Heart right ventricle (tissue), 16 donors: ENCODE measurements around the gene GBP7. TPM values are rescaled to one million over a fixed set of nuclear protein-coding genes. Genes with fewer than 3 reads are reported as not detected.
A peak's percentile ranks its signal among the peaks of the same experiment; 100 is the strongest.
"Not testable (repeated sequence)": the region's sequence is repeated elsewhere in the genome, so short reads cannot be mapped to it uniquely, and the experiment has no call there.

Experiments
- ATAC-seq, 8 donors: fragments of 200-7000 bp; cut with Tn5 transposase; one replicate each; pipeline ENCODE4 v1.9.1; 2020; ENCODE audit warnings: mild to moderate bottlenecking in 8 of 8, moderate library complexity in 8 of 8, moderate number of reproducible peaks in 1 of 8
- DNase-seq, 2 donors: peaks; one replicate each; pipeline ENCODE4 v3.0.0-alpha.2; 2020
- H3K27ac ChIP-seq, 10 donors: fragments of 200-600 bp; sonication (generic) in 2 of 10; one replicate each; pipeline versions ENCODE4 v1.5.0 to v1.8.0; 2020 to 2022; ENCODE audit warnings: mild to moderate bottlenecking in 3 of 10
- H3K27me3 ChIP-seq, 7 donors: fragments of 200-600 bp; one replicate each; pipeline ENCODE4 v1.8.0; 2021 to 2022; ENCODE audit warnings: mild to moderate bottlenecking in 2 of 7
- H3K36me3 ChIP-seq, 9 donors: fragments of 200-600 bp; sonication (generic) in 1 of 9; one replicate each; pipeline versions ENCODE4 v1.5.0 to v1.8.0; 2020 to 2022; ENCODE audit warnings: mild to moderate bottlenecking in 2 of 9
- H3K4me1 ChIP-seq, 9 donors: fragments of 200-600 bp; sonication (generic) in 1 of 9; one replicate each; pipeline versions ENCODE4 v1.5.0 to v1.8.0; 2020 to 2022; ENCODE audit warnings: mild to moderate bottlenecking in 4 of 9
- H3K4me3 ChIP-seq, 10 donors: fragments of 200-600 bp; sonication (generic) in 2 of 10; one replicate each; pipeline versions ENCODE4 v1.5.0 to v1.8.0; 2020 to 2022; ENCODE audit warnings: mild to moderate bottlenecking in 7 of 10, moderate library complexity in 2 of 10
- H3K9me3 ChIP-seq, 11 donors: fragments of 200-600 bp in 10 of 11; sonication (generic) in 2 of 11; one replicate each; pipeline versions ENCODE4 v1.5.0 to v1.8.0; 2013 to 2022; ENCODE audit warnings: mild to moderate bottlenecking in 2 of 11, control low read depth in 1 of 11, moderate library complexity in 1 of 11
- WGBS, 2 donors: extraction: QIAGEN DNeasy Blood & Tissue Kit; methylation state at CpG; one replicate each; pipeline ENCODE4 v1.1.7; 2013; ENCODE audit warnings: inconsistent platforms in 1 of 2; 5-methylcytosine and 5-hydroxymethylcytosine counted together
- intact Hi-C, 10 donors: fragments of 100-400 bp; cut with DNase I; formaldehyde crosslinking; loops; one replicate each; pipeline versions ENCODE4 v1.11.1 to v1.14.2; 2022
- polyA plus RNA-seq, 2 donors: library from polyadenylated mRNA; stranded (reverse); fragments of 200-250 nt; gene quantifications; one replicate each; pipeline ENCODE4 v1.2.3, GENCODE V29; 2013
- total RNA-seq, 10 donors: library from RNA; stranded (reverse); fragmentation: NEBNext Ultra II Directional in 3 of 10; extraction: Animal tissue kit (Norgen Biotek cat#: 25700) in 3 of 10; gene quantifications; one replicate each; pipeline versions ENCODE4 v1.2.1 to v1.2.4, GENCODE V29; 2021 to 2023
- TF ChIP-seq, protein P1 (sequence below), 9 donors: fragments of 200-600 bp; sonication (generic) in 2 of 9; IDR thresholded peaks; one replicate each; pipeline versions ENCODE4 v1.5.0 to v1.8.0; 2021 to 2022; ENCODE audit warnings: antibody characterized with exemption in 9 of 9, mild to moderate bottlenecking in 5 of 9, moderate library complexity in 1 of 9
- donor health status: Arrhythmogenic right ventricular cardiomyopathy.
- donor health status: ischemic (EF 13 %, LVEDD 7.1; RV severe dilation, severe dysfunction).
- donor health status: healthy with polysubstance abuse.
- donor health status: DM: no; HTN: yes; CAD: no.
- donor health status: DM: no; HTN: no; CAD: no.
- donor health status: ischemic (EF 25% LVEDD 6.9; RV normal size, moderate dysfunction).
- donor health status: ischemic (EF 25% LVEDD 5.7; RV mildly dilated, moderate dysfunction).
- donor health status: healthy.
- donor health status: DM: yes; HTN: yes; CAD: no.
- donor health status: Ischemic cardiomyopathy.
- donor health status: ischemic (EF 35%, LVEDD 5.7; RV mildly dilated, moderate dysfunction).
- donor health status: nonischemic (EF 11% LVEDD 7.7; RV severe dilation, severe dysfunction).
- donor health status: DM: yes; HTN: yes; CAD: no.
- donor health status: PGD.
- donor health status: ischemic (EF 29% LVEDD 5.4; RV normal size, mild dysfunction).
- donor health status: nonischemic (EF 23%, LVEDD 6.1; RV moderate dilation, normal function).

Gene GBP7
- total and polyA plus RNA-seq, 12 donors = 0.17 to 0.42 TPM; not detected in 10

- no peak overlapping the region for H3K4me3 ChIP-seq
- no peak overlapping the region for H3K27ac ChIP-seq
- H3K4me1 ChIP-seq = peaks cover 0 to 20% (median 12%) of the 10 kb centered on the region in 9 donors
- intact Hi-C loops = no loop called here
- no peak for ATAC-seq
- DNase-seq = no peak
- no peaks in the 10 kb centered on the region for H3K36me3 ChIP-seq
- TF ChIP-seq, protein P1, sequence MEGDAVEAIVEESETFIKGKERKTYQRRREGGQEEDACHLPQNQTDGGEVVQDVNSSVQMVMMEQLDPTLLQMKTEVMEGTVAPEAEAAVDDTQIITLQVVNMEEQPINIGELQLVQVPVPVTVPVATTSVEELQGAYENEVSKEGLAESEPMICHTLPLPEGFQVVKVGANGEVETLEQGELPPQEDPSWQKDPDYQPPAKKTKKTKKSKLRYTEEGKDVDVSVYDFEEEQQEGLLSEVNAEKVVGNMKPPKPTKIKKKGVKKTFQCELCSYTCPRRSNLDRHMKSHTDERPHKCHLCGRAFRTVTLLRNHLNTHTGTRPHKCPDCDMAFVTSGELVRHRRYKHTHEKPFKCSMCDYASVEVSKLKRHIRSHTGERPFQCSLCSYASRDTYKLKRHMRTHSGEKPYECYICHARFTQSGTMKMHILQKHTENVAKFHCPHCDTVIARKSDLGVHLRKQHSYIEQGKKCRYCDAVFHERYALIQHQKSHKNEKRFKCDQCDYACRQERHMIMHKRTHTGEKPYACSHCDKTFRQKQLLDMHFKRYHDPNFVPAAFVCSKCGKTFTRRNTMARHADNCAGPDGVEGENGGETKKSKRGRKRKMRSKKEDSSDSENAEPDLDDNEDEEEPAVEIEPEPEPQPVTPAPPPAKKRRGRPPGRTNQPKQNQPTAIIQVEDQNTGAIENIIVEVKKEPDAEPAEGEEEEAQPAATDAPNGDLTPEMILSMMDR (IDR thresholded peaks at IDR 0.05) = no peak
- peaks cover 0 to 13% (median 0%) of the 10 kb centered on the region in 11 donors for H3K9me3 ChIP-seq
- H3K27me3 ChIP-seq = no peaks in the 10 kb centered on the region
- 97 to 100% methylated on average over 1 of the region's 1 CpG for WGBS, 2 donors
Measured at GRCh38 chr1:89133747-89134146, 42.1 kb downstream of the GBP7 start.

GRCh38 chr1:89130716-89131115 is 45.1 kb downstream of the GBP7 start:
- no peaks in the 10 kb centered on the region for H3K9me3 ChIP-seq
- H3K4me3 ChIP-seq = no peak overlapping the region
- ATAC-seq (no peak), DNase-seq (no peak)
- intact Hi-C loops = loop anchor here in 1 of 10 donors (2.0 kb wide), 1 partner anchor 68 kb away; the partner anchor contains the start of gene GBP4
- H3K36me3 ChIP-seq = no peaks in the 10 kb centered on the region
- peaks cover 0 to 39% (median 20%) of the 10 kb centered on the region in 9 donors for H3K4me1 ChIP-seq
- TF ChIP-seq, protein P1 (IDR thresholded peaks at IDR 0.05) = no peak
- 49 to 62% methylated on average over 1 of the region's 1 CpG for WGBS, 2 donors
- no peaks in the 10 kb centered on the region for H3K27me3 ChIP-seq
- peak overlapping the region in 4 of 10 donors; percentile 84 to 92 (median 89) for H3K27ac ChIP-seq

DNA sequence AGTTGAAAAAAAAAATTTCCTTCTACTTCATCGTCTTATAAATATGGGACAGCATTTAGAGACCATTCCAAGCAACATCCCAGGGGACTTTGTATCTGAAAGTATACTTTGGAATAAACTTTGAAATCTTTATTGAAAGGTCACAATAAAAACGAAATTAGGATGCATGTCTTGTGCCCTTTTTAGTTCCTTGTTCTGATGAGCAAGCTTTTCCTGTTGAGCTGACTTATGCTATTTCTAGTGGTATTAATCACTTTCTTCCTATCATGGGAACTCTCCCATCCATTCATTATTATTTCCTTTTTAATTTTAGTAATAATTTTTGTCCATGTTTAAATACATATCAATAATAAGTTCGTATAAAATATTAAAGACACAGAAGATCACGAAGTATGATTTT is 45.9 kb downstream of the GBP7 start:
- no peaks in the 10 kb centered on the region for H3K36me3 ChIP-seq
- no peak for DNase-seq
- H3K27ac ChIP-seq = peak overlapping the region in 9 of 10 donors; percentile 63 to 92 (median 80)
- H3K4me3 ChIP-seq = peak overlapping the region in 1 of 10 donors; percentile 46
- peaks cover 0 to 40% (median 21%) of the 10 kb centered on the region in 9 donors for H3K4me1 ChIP-seq
- H3K9me3 ChIP-seq = no peaks in the 10 kb centered on the region
- peak in 1 of 8 donors; percentile 26 for ATAC-seq
- WGBS, 2 donors = 57 to 65% methylated on average over 4 of the region's 4 CpGs
- TF ChIP-seq, protein P1 (IDR thresholded peaks at IDR 0.05) = no peak
- intact Hi-C loops = loop anchor here in 1 of 10 donors (2.0 kb wide), 1 partner anchor 69 kb away; the partner anchor contains the start of gene GBP4
- no peaks in the 10 kb centered on the region for H3K27me3 ChIP-seq

DNA sequence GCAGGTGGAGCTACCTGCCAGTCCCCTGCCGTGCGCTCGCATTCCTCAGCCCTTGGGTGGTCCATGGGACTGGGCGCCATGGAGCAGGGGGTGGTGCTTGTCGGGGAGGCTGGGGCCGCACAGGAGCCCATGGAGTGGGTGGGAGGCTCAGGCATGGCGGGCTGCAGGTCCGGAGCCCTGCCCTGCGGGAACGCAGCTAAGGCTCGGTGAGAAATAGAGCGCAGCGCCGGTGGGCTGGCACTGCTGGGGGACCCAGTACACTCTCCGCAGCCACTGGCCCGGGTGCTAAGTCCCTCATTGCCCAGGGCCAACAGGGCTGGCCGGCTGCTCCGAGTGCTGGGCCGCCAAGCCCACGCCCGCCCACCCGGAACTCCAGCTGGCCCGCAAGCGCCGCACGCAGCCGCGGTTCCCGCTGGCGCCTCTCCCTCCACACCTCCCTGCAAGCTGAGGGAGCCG is 47.8 kb downstream of the GBP7 start:
- intact Hi-C loops, ATAC-seq, H3K9me3 ChIP-seq, DNase-seq, H3K4me3 ChIP-seq, H3K36me3 ChIP-seq, H3K27me3 ChIP-seq: not testable (repeated sequence)
- WGBS, 2 donors = 97 to 99% methylated on average over 31 of the region's 31 CpGs
- Histone ChIP-seq H3K4me1 (peaks cover 0 to 59% (median 35%) of the 10 kb centered on the region in 9 donors), H3K27ac (peak overlapping the region in 8 of 10 donors; percentile 39 to 92 (median 82))

- intact Hi-C loops, H3K9me3 ChIP-seq, H3K36me3 ChIP-seq, H3K27me3 ChIP-seq, DNase-seq, ATAC-seq: not testable (repeated sequence)
- H3K4me1 ChIP-seq = peaks cover 0 to 68% (median 35%) of the 10 kb centered on the region in 9 donors
- peak overlapping the region; percentile 37 to 92 (median 70) for H3K27ac ChIP-seq
- H3K4me3 ChIP-seq = peak overlapping the region in 3 of 10 donors; percentile 54 to 58 (median 57)
- 85 to 86% methylated on average over 23 of the region's 23 CpGs for WGBS, 2 donors
Measured at GRCh38 chr1:89126602-89127565, 48.9 kb downstream of the GBP7 start.
